Activated B cell treated with CpG ODN at 0.5 μM for 24 hours (primary cell): ENCODE data around the gene INPP5A. TPM values are rescaled to one million over a fixed set of nuclear protein-coding genes. Genes with fewer than 3 reads are reported as not detected.

Experiments used
- ATAC-seq: fragments of 200-7000 bp; cut with Tn5 transposase; one replicate; pipeline ENCODE4 v1.10.0; 2021; ENCODE audit warnings: low read depth, mild to moderate bottlenecking, moderate library complexity
- CTCF ChIA-PET: fragments of 350-600 bp; sonication (Branson Sonifier 250); formaldehyde crosslinking; loops from one replicate; lab custom pipeline; 2021; ENCODE audit warnings: antibody characterized with exemption; lab: Charles Lee
- POLR2A ChIA-PET: fragments of 350-600 bp; sonication (Branson Sonifier 250); formaldehyde crosslinking; loops from one replicate; lab custom pipeline; 2021; ENCODE audit warnings: antibody characterized with exemption; lab: Charles Lee
- DNase-seq: peaks from one replicate; pipeline ENCODE4 v3.0.0; 2022
- H3K27ac Mint-ChIP-seq: one replicate; pipeline ENCODE4 v1.8.0; 2020; ENCODE audit warnings: mixed read lengths
- H3K27me3 Mint-ChIP-seq: one replicate; pipeline ENCODE4 v1.8.0; 2021; ENCODE audit warnings: mixed read lengths
- H3K36me3 Mint-ChIP-seq: one replicate; pipeline ENCODE4 v1.8.0; 2021; ENCODE audit warnings: low read depth, mixed read lengths
- H3K4me1 Mint-ChIP-seq: one replicate; pipeline ENCODE4 v1.8.0; 2021; ENCODE audit warnings: mixed read lengths
- H3K4me3 Mint-ChIP-seq: one replicate; pipeline ENCODE4 v1.8.0; 2020; ENCODE audit warnings: mild to moderate bottlenecking, mixed read lengths
- H3K9me3 Mint-ChIP-seq: one replicate; pipeline ENCODE4 v1.8.0; 2020; ENCODE audit warnings: mixed read lengths
- CTCF ChIP-seq: fragments of 200-600 bp; IDR thresholded peaks from one replicate; pipeline ENCODE4 v1.8.0; 2022; ENCODE audit warnings: antibody characterized with exemption, mild to moderate bottlenecking
- intact Hi-C: fragments of 100-400 bp; cut with micrococcal nuclease; formaldehyde crosslinking; loops from one replicate; pipeline ENCODE4 v1.15.1; 2024
- total RNA-seq: library from RNA; stranded (reverse); gene quantifications from 2 replicates; pipeline ENCODE4 v1.2.3, GENCODE V29; 2022

Gene INPP5A
- total RNA-seq, 1 donor from 2014 or later = 24.9 TPM

GRCh38 chr10:132517951-132518521 is 19.6 kb upstream of the INPP5A start:
- H3K36me3 Mint-ChIP-seq = no peaks in the 10 kb centered on the region
- peak; percentile 11 for DNase-seq
- ChIA-PET CTCF (no interaction called here), POLR2A (no interaction called here)
- no peaks in the 10 kb centered on the region for H3K9me3 Mint-ChIP-seq
- ATAC-seq = no peak
- peaks cover 4% of the 10 kb centered on the region for H3K4me1 Mint-ChIP-seq
- H3K27ac Mint-ChIP-seq = no peak overlapping the region
- H3K4me3 Mint-ChIP-seq = no peak overlapping the region
- intact Hi-C loops = loop anchor here (5.0 kb wide), 1 partner anchor 41 kb away; no protein-coding TSS in a partner anchor
- no peaks in the 10 kb centered on the region for H3K27me3 Mint-ChIP-seq
- no peak for TF ChIP-seq CTCF

DNA sequence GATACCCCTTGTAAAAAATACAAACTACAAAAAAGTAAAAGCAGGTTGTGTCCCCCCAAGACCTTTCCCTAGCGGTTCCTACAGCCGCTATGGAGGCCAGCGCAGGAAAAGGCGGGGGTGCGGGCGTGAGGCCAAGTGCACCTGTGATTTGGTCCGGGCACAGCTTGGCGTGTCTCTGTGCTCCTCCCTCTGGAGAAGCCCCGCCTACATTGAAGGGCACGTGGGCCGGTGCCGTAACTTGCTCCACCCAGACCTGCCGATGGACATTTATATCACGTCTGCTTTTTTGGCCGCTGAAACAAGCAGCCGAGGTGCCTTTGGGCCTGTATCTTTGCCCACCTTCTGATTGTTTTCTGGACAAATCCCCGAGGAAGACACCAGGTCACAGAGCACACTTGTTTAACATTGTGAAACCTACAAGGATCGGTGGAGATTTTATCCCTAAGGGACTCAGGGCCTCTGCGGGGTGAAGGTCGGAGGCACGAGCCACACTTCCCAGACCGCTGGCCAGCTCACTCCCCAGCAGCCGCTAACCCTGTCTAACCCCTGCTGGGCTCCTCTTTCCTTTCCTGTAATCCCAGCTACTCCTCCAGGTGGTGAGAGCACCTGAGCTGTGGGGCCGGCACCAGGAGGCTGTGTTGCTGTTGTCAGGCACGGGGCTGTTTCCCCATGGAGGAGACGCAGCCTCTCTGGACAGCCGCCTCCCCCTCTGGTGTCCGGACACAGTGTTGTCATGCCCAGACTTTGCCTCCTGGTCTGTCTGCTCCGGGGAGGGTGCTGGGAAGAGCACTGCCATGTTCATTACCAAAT is 18.8 kb upstream of the INPP5A start:
- Mint-ChIP-seq H3K4me3 (peak overlapping the region; percentile 60), H3K9me3 (no peaks in the 10 kb centered on the region), H3K4me1 (peaks cover 4% of the 10 kb centered on the region), H3K27ac (no peak overlapping the region), H3K36me3 (no peaks in the 10 kb centered on the region), H3K27me3 (peaks cover 2% of the 10 kb centered on the region)
- DNase-seq (peak; percentile 12), ATAC-seq (peak; percentile 50)
- ChIA-PET POLR2A (no interaction called here), CTCF (no interaction called here)
- intact Hi-C loops = loop anchor here (5.0 kb wide), 1 partner anchor 41 kb away; no protein-coding TSS in a partner anchor
- TF ChIP-seq CTCF = no peak

GRCh38 chr10:132519382-132520176 is 18.0 kb upstream of the INPP5A start:
- no peaks in the 10 kb centered on the region for H3K9me3 Mint-ChIP-seq
- H3K36me3 Mint-ChIP-seq = no peaks in the 10 kb centered on the region
- intact Hi-C loops = loop anchor here (5.0 kb wide), 1 partner anchor 42 kb away; no protein-coding TSS in a partner anchor
- ChIA-PET POLR2A (no interaction called here), CTCF (no interaction called here)
- no peak for TF ChIP-seq CTCF
- peaks cover 4% of the 10 kb centered on the region for H3K4me1 Mint-ChIP-seq
- H3K4me3 Mint-ChIP-seq = no peak overlapping the region
- peak; percentile 14 for DNase-seq
- H3K27ac Mint-ChIP-seq = no peak overlapping the region
- peaks cover 2% of the 10 kb centered on the region for H3K27me3 Mint-ChIP-seq
- ATAC-seq = no peak

DNA sequence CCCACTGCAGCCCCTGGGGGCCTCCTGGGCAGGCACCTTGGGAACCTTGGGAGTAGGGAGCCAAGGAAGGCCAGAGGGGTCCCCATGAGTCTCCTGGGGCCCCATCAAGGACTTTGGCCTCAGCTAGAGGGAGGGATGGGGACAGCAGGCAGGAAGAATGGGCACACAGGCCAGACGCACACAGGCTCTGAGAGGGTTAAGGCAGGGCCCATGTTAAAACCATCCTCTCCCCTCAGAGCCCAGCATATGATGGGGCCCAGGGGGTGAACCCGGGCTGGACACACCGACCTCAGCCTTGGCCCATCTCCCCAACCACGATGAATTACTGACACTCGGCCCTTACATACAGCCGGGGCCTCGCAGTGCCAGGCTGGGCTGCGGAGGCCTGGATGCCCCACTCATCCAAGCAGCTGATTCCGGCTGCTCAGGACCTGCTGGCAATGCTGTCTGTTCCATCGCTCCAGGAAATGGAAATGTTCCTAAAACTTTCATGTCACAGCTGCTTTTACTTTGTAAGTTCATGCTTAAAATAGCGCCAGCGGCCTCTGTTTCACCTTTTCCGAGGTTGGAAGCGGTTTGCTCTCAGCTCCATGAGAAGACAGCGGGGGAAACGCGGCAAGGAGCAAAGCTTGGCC is 17.3 kb upstream of the INPP5A start:
- Mint-ChIP-seq H3K36me3 (no peaks in the 10 kb centered on the region), H3K4me1 (peaks cover 4% of the 10 kb centered on the region), H3K27ac (no peak overlapping the region), H3K27me3 (peaks cover 3% of the 10 kb centered on the region), H3K4me3 (no peak overlapping the region), H3K9me3 (no peaks in the 10 kb centered on the region)
- TF ChIP-seq CTCF = no peak
- ATAC-seq (no peak), DNase-seq (no peak)
- intact Hi-C loops = no loop called here
- ChIA-PET CTCF (interaction anchor here (1.2 kb wide), 1 partner anchor 16 kb away, joined by 3 read pairs; no protein-coding TSS in a partner anchor), POLR2A (no interaction called here)
